ENCODE data around the gene ARHGAP26.

GRCh38 chr5:143177263-143177983 lies 407.2 kb downstream of the ARHGAP26 start:
- TF ChIP-seq FOS (IDR thresholded peaks at IDR 0.05; ENCODE audit: borderline replicate concordance, insufficient read depth, low read length) (no peak), CTCF (IDR thresholded peaks at IDR 0.05; ENCODE audit: extremely low read depth in 1 of 2, insufficient read depth in 1 of 2, low read depth in 1 of 2, low read length in 2 of 2) (no peak), POLR2A (IDR thresholded peaks at IDR 0.05; ENCODE audit: low read depth, low read length) (no peak), POLR2AphosphoS5 (IDR thresholded peaks at IDR 0.05; ENCODE audit: insufficient read depth, low read depth, low read length) (no peak)
